ENCODE results near the gene SCN3A. TPM values are rescaled to one million over a fixed set of nuclear protein-coding genes. Genes with fewer than 3 reads are reported as not detected.

Gene SCN3A
- total RNA-seq, 1 donor from 2014 or later, result 0.05 TPM

GRCh38 chr2:165082479-165082878, 121.4 kb downstream of the SCN3A start:
- Mint-ChIP-seq H3K4me3 (ENCODE audit: low read depth) (no peak overlapping the region), H3K27me3 (ENCODE audit: low read depth) (no peaks in the 10 kb centered on the region), H3K4me1 (ENCODE audit: low read depth) (no peaks in the 10 kb centered on the region), H3K9me3 (peaks cover 12% of the 10 kb centered on the region), H3K27ac (no peak overlapping the region), H3K36me3 (ENCODE audit: low read depth) (no peaks in the 10 kb centered on the region)
- no peak for DNase-seq (ENCODE audit: low spot score)
- intact Hi-C loops (cut with micrococcal nuclease), result no loop called here

GRCh38 chr2:165081276-165081675, 122.6 kb downstream of the SCN3A start:
- DNase-seq (ENCODE audit: low spot score), result no peak
- intact Hi-C loops (cut with micrococcal nuclease), result no loop called here
- Mint-ChIP-seq H3K4me1 (ENCODE audit: low read depth) (no peaks in the 10 kb centered on the region), H3K27me3 (ENCODE audit: low read depth) (no peaks in the 10 kb centered on the region), H3K9me3 (peaks cover 12% of the 10 kb centered on the region), H3K36me3 (ENCODE audit: low read depth) (no peaks in the 10 kb centered on the region), H3K4me3 (ENCODE audit: low read depth) (no peak overlapping the region), H3K27ac (no peak overlapping the region)

- no peak for DNase-seq (ENCODE audit: low spot score)
- Mint-ChIP-seq H3K27ac (no peak overlapping the region), H3K4me1 (ENCODE audit: low read depth) (no peaks in the 10 kb centered on the region), H3K4me3 (ENCODE audit: low read depth) (no peak overlapping the region), H3K36me3 (ENCODE audit: low read depth) (no peaks in the 10 kb centered on the region), H3K27me3 (ENCODE audit: low read depth) (no peaks in the 10 kb centered on the region), H3K9me3 (peaks cover 15% of the 10 kb centered on the region)
- intact Hi-C loops (cut with micrococcal nuclease), result no loop called here
Measured at GRCh38 chr2:165079432-165079831, 124.4 kb downstream of the SCN3A start.

GRCh38 chr2:165078913-165079312, 124.9 kb downstream of the SCN3A start:
- Mint-ChIP-seq H3K27ac (no peak overlapping the region), H3K4me3 (ENCODE audit: low read depth) (no peak overlapping the region), H3K36me3 (ENCODE audit: low read depth) (no peaks in the 10 kb centered on the region), H3K9me3 (peaks cover 18% of the 10 kb centered on the region), H3K27me3 (ENCODE audit: low read depth) (no peaks in the 10 kb centered on the region), H3K4me1 (ENCODE audit: low read depth) (no peaks in the 10 kb centered on the region)
- intact Hi-C loops (cut with micrococcal nuclease), result no loop called here
- no peak for DNase-seq (ENCODE audit: low spot score)

- Mint-ChIP-seq H3K9me3 (peaks cover 15% of the 10 kb centered on the region), H3K27ac (no peak overlapping the region), H3K36me3 (ENCODE audit: low read depth) (no peaks in the 10 kb centered on the region), H3K4me3 (ENCODE audit: low read depth) (no peak overlapping the region), H3K27me3 (ENCODE audit: low read depth) (no peaks in the 10 kb centered on the region), H3K4me1 (ENCODE audit: low read depth) (no peaks in the 10 kb centered on the region)
- DNase-seq (ENCODE audit: low spot score), result no peak
- intact Hi-C loops (cut with micrococcal nuclease), result no loop called here
Measured at GRCh38 chr2:165074884-165075283, 129.0 kb downstream of the SCN3A start.

- Mint-ChIP-seq H3K27ac (no peak overlapping the region), H3K4me1 (ENCODE audit: low read depth) (no peaks in the 10 kb centered on the region), H3K4me3 (ENCODE audit: low read depth) (no peak overlapping the region), H3K36me3 (ENCODE audit: low read depth) (no peaks in the 10 kb centered on the region), H3K27me3 (ENCODE audit: low read depth) (no peaks in the 10 kb centered on the region), H3K9me3 (peaks cover 15% of the 10 kb centered on the region)
- intact Hi-C loops (cut with micrococcal nuclease), result no loop called here
- DNase-seq (ENCODE audit: low spot score), result no peak
Measured at GRCh38 chr2:165074323-165074722, 129.5 kb downstream of the SCN3A start.

GRCh38 chr2:165070076-165070475, 133.8 kb downstream of the SCN3A start:
- DNase-seq (ENCODE audit: low spot score), result no peak
- Mint-ChIP-seq H3K27ac (no peak overlapping the region), H3K4me3 (ENCODE audit: low read depth) (no peak overlapping the region), H3K9me3 (peaks cover 14% of the 10 kb centered on the region), H3K4me1 (ENCODE audit: low read depth) (peaks cover 1% of the 10 kb centered on the region), H3K27me3 (ENCODE audit: low read depth) (peaks cover 8% of the 10 kb centered on the region), H3K36me3 (ENCODE audit: low read depth) (no peaks in the 10 kb centered on the region)
- intact Hi-C loops (cut with micrococcal nuclease), result no loop called here

GRCh38 chr2:165069151-165069550, 134.7 kb downstream of the SCN3A start:
- no peak overlapping the region for H3K27ac Mint-ChIP-seq
- no peak overlapping the region for H3K4me3 Mint-ChIP-seq (ENCODE audit: low read depth)
- H3K27me3 Mint-ChIP-seq (ENCODE audit: low read depth), result peaks cover 10% of the 10 kb centered on the region
- no peak for DNase-seq (ENCODE audit: low spot score)
- intact Hi-C loops (cut with micrococcal nuclease), result no loop called here
- no peaks in the 10 kb centered on the region for H3K36me3 Mint-ChIP-seq (ENCODE audit: low read depth)
- peaks cover 11% of the 10 kb centered on the region for H3K9me3 Mint-ChIP-seq
- peaks cover 1% of the 10 kb centered on the region for H3K4me1 Mint-ChIP-seq (ENCODE audit: low read depth)

GRCh38 chr2:165068487-165068757, 135.4 kb downstream of the SCN3A start:
- Mint-ChIP-seq H3K27ac (no peak overlapping the region), H3K4me1 (ENCODE audit: low read depth) (peaks cover 1% of the 10 kb centered on the region), H3K27me3 (ENCODE audit: low read depth) (peaks cover 11% of the 10 kb centered on the region), H3K36me3 (ENCODE audit: low read depth) (no peaks in the 10 kb centered on the region), H3K9me3 (peaks cover 4% of the 10 kb centered on the region), H3K4me3 (ENCODE audit: low read depth) (no peak overlapping the region)
- intact Hi-C loops (cut with micrococcal nuclease), result no loop called here
- DNase-seq (ENCODE audit: low spot score), result no peak

GRCh38 chr2:165067643-165068486, 136.0 kb downstream of the SCN3A start:
- intact Hi-C loops (cut with micrococcal nuclease), result no loop called here
- H3K36me3 Mint-ChIP-seq (ENCODE audit: low read depth), result no peaks in the 10 kb centered on the region

GRCh38 chr2:165064743-165065142, 139.1 kb downstream of the SCN3A start:
- intact Hi-C loops (cut with micrococcal nuclease), result no loop called here
- no peak for DNase-seq (ENCODE audit: low spot score)

More at GRCh38 chr2:165067643-165068486, 136.0 kb downstream of the SCN3A start:
- H3K27me3 Mint-ChIP-seq (ENCODE audit: low read depth), result peaks cover 11% of the 10 kb centered on the region
- no peak for DNase-seq (ENCODE audit: low spot score)
- H3K4me1 Mint-ChIP-seq (ENCODE audit: low read depth), result peaks cover 1% of the 10 kb centered on the region
- H3K9me3 Mint-ChIP-seq, result peaks cover 3% of the 10 kb centered on the region
- H3K27ac Mint-ChIP-seq, result no peak overlapping the region
- H3K4me3 Mint-ChIP-seq (ENCODE audit: low read depth), result no peak overlapping the region

GRCh38 chr2:165060411-165060810, 143.4 kb downstream of the SCN3A start:
- Mint-ChIP-seq H3K4me1 (ENCODE audit: low read depth) (peaks cover 5% of the 10 kb centered on the region), H3K27ac (no peak overlapping the region), H3K36me3 (ENCODE audit: low read depth) (no peaks in the 10 kb centered on the region), H3K4me3 (ENCODE audit: low read depth) (no peak overlapping the region), H3K27me3 (ENCODE audit: low read depth) (peaks cover 5% of the 10 kb centered on the region), H3K9me3 (no peaks in the 10 kb centered on the region)
- no peak for DNase-seq (ENCODE audit: low spot score)
- intact Hi-C loops (cut with micrococcal nuclease), result no loop called here

More at GRCh38 chr2:165064743-165065142, 139.1 kb downstream of the SCN3A start:
- H3K4me3 Mint-ChIP-seq (ENCODE audit: low read depth), result no peak overlapping the region
- no peaks in the 10 kb centered on the region for H3K36me3 Mint-ChIP-seq (ENCODE audit: low read depth)
- H3K9me3 Mint-ChIP-seq, result no peaks in the 10 kb centered on the region
- peaks cover 13% of the 10 kb centered on the region for H3K27me3 Mint-ChIP-seq (ENCODE audit: low read depth)
- no peak overlapping the region for H3K27ac Mint-ChIP-seq
- peaks cover 1% of the 10 kb centered on the region for H3K4me1 Mint-ChIP-seq (ENCODE audit: low read depth)

GRCh38 chr2:165058476-165059265, 145.2 kb downstream of the SCN3A start:
- Mint-ChIP-seq H3K4me3 (ENCODE audit: low read depth) (no peak overlapping the region), H3K27ac (no peak overlapping the region), H3K4me1 (ENCODE audit: low read depth) (peaks cover 18% of the 10 kb centered on the region)

More at GRCh38 chr2:165058476-165059265, 145.2 kb downstream of the SCN3A start:
- Mint-ChIP-seq H3K36me3 (ENCODE audit: low read depth) (no peaks in the 10 kb centered on the region), H3K9me3 (no peaks in the 10 kb centered on the region), H3K27me3 (ENCODE audit: low read depth) (peaks cover 6% of the 10 kb centered on the region)
- intact Hi-C loops (cut with micrococcal nuclease), result loop anchor here (10.0 kb wide), 1 partner anchor 144 kb away; no protein-coding TSS in a partner anchor
- no peak for DNase-seq (ENCODE audit: low spot score)

Data from activated T-helper 2 cell treated with anti-CD3 and anti-CD28 coated beads, Interferon-gamma antibody, Interleukin-2, Interleukin-4, amounts not matched to agents 10 μg/mL and 5 μg/mL and 100 μg/mL, durations not matched to agents 14 hours and 24 hours and 36 hours (primary cell).